NT2/D1 (cell line): ENCODE measurements around the gene HNRNPA2B1.
"Not testable (repeated sequence)": the region's sequence is repeated elsewhere in the genome, so short reads cannot be mapped to it uniquely, and the experiment has no call there.

Source experiments
- DNase-seq: peaks from one replicate; pipeline ENCODE4 v3.0.0-alpha.2; 2011; ENCODE audit warnings: low read depth, low spot score
- H3K27me3 ChIP-seq: 2 replicates; pipeline ENCODE4 v1.6.0; 2011; ENCODE audit warnings: mild to moderate bottlenecking; ENCODE audit not compliant: insufficient read length, insufficient read depth
- H3K36me3 ChIP-seq: 2 replicates; pipeline ENCODE4 v1.6.1; 2011; ENCODE audit warnings: mild to moderate bottlenecking, low read length, mixed read lengths; ENCODE audit not compliant: insufficient read depth, insufficient read length
- H3K4me1 ChIP-seq: 2 replicates; pipeline ENCODE4 v1.5.1; 2011; ENCODE audit not compliant: insufficient read depth, insufficient read length
- H3K4me3 ChIP-seq: 2 replicates; pipeline ENCODE4 v1.5.1; 2011; ENCODE audit warnings: low read depth; ENCODE audit not compliant: insufficient read length
- H3K9ac ChIP-seq: 2 replicates; pipeline ENCODE4 v1.6.0; 2011; ENCODE audit warnings: low read depth; ENCODE audit not compliant: insufficient read length
- H3K9me3 ChIP-seq: 2 replicates; pipeline ENCODE4 v1.5.1; 2011; ENCODE audit warnings: mild to moderate bottlenecking, low read length; ENCODE audit not compliant: insufficient read depth
- SUZ12 ChIP-seq: IDR thresholded peaks from 2 replicates; pipeline ENCODE4 v1.6.1; 2011; ENCODE audit not compliant: insufficient read length, insufficient read depth; ENCODE audit errors: extremely low read depth
- YY1 ChIP-seq: IDR thresholded peaks from 2 replicates; pipeline ENCODE4 v1.6.1; 2011; ENCODE audit not compliant: insufficient read length, insufficient read depth
- ZNF274 ChIP-seq: IDR thresholded peaks from 2 replicates; pipeline ENCODE4 v1.6.1; 2011; ENCODE audit warnings: mild to moderate bottlenecking, low read depth, low read length

The HNRNPA2B1 gene

GRCh38 chr7:26182706-26183105 is 17.8 kb downstream of the HNRNPA2B1 start:
- DNase-seq = no peak
- no peak for TF ChIP-seq SUZ12
- no peak for TF ChIP-seq ZNF274
- TF ChIP-seq YY1 = no peak
- Histone ChIP-seq H3K4me1 (no peaks in the 10 kb centered on the region), H3K4me3 (no peak overlapping the region), H3K27me3 (no peaks in the 10 kb centered on the region), H3K9ac (no peak overlapping the region), H3K36me3 (peaks cover 36% of the 10 kb centered on the region), H3K9me3 (no peaks in the 10 kb centered on the region)

GRCh38 chr7:26182283-26182682 is 18.3 kb downstream of the HNRNPA2B1 start:
- Histone ChIP-seq H3K27me3 (no peaks in the 10 kb centered on the region), H3K4me1 (no peaks in the 10 kb centered on the region), H3K4me3 (no peak overlapping the region), H3K9me3 (no peaks in the 10 kb centered on the region; the same call in 1 of the 2 replicates), H3K9ac (no peak overlapping the region), H3K36me3 (peaks cover 32% of the 10 kb centered on the region)
- DNase-seq = no peak
- TF ChIP-seq YY1 (no peak), ZNF274 (no peak), SUZ12 (no peak)

- Histone ChIP-seq H3K4me3 (no peak overlapping the region), H3K4me1 (no peaks in the 10 kb centered on the region), H3K36me3 (peaks cover 25% of the 10 kb centered on the region), H3K27me3 (no peaks in the 10 kb centered on the region), H3K9ac (no peak overlapping the region), H3K9me3 (no peaks in the 10 kb centered on the region; the same call in 1 of the 2 replicates)
- TF ChIP-seq YY1 (no peak), ZNF274 (no peak)
- no peak for DNase-seq
Observed at GRCh38 chr7:26181474-26182227, 18.9 kb downstream of the HNRNPA2B1 start.

- H3K36me3 ChIP-seq = peaks cover 21% of the 10 kb centered on the region
- DNase-seq = no peak
- TF ChIP-seq SUZ12 (no peak), YY1 (no peak)
- H3K4me3 ChIP-seq = no peak overlapping the region
- H3K9ac ChIP-seq = no peak overlapping the region
- H3K4me1 ChIP-seq = no peaks in the 10 kb centered on the region
- H3K27me3 ChIP-seq = no peaks in the 10 kb centered on the region
- no peaks in the 10 kb centered on the region; the same call in 1 of the 2 replicates for H3K9me3 ChIP-seq
Observed at GRCh38 chr7:26180792-26181198, 19.8 kb downstream of the HNRNPA2B1 start.

- Histone ChIP-seq H3K4me3 (no peak overlapping the region), H3K4me1 (no peaks in the 10 kb centered on the region), H3K9me3 (no peaks in the 10 kb centered on the region; the same call in 1 of the 2 replicates), H3K27me3 (no peaks in the 10 kb centered on the region), H3K36me3 (peaks cover 17% of the 10 kb centered on the region), H3K9ac (no peak overlapping the region)
- DNase-seq = no peak
- TF ChIP-seq YY1 = no peak
Observed at GRCh38 chr7:26179826-26180497, 20.6 kb downstream of the HNRNPA2B1 start.

GRCh38 chr7:26179422-26179821 is 21.1 kb downstream of the HNRNPA2B1 start:
- no peaks in the 10 kb centered on the region for H3K27me3 ChIP-seq
- no peak for TF ChIP-seq YY1
- TF ChIP-seq SUZ12 = no peak
- no peak for TF ChIP-seq ZNF274
- H3K36me3 ChIP-seq = peaks cover 15% of the 10 kb centered on the region
- no peak overlapping the region for H3K9ac ChIP-seq
- H3K4me3 ChIP-seq = no peak overlapping the region
- H3K9me3 ChIP-seq = peaks cover under 1% of the 10 kb centered on the region; the same call in 1 of the 2 replicates
- H3K4me1 ChIP-seq = no peaks in the 10 kb centered on the region
- no peak for DNase-seq

GRCh38 chr7:26178272-26178960 is 22.1 kb downstream of the HNRNPA2B1 start:
- no peaks in the 10 kb centered on the region for H3K27me3 ChIP-seq
- no peak for DNase-seq
- peaks cover 15% of the 10 kb centered on the region for H3K36me3 ChIP-seq
- TF ChIP-seq ZNF274 (no peak), YY1 (no peak), SUZ12 (no peak)
- H3K9me3 ChIP-seq = peaks cover 3% of the 10 kb centered on the region; the same call in 1 of the 2 replicates
- H3K9ac ChIP-seq = no peak overlapping the region
- H3K4me1 ChIP-seq = no peaks in the 10 kb centered on the region
- no peak overlapping the region for H3K4me3 ChIP-seq

GRCh38 chr7:26177269-26177668 is 23.3 kb downstream of the HNRNPA2B1 start:
- H3K4me3 ChIP-seq, H3K4me1 ChIP-seq, DNase-seq, H3K9me3 ChIP-seq, H3K27me3 ChIP-seq, H3K9ac ChIP-seq: not testable (repeated sequence)
- peaks cover 15% of the 10 kb centered on the region for H3K36me3 ChIP-seq

GRCh38 chr7:26176696-26177095 is 23.9 kb downstream of the HNRNPA2B1 start:
- H3K36me3 ChIP-seq = peaks cover 16% of the 10 kb centered on the region
- DNase-seq, H3K27me3 ChIP-seq, H3K4me3 ChIP-seq, H3K9me3 ChIP-seq, H3K9ac ChIP-seq, H3K4me1 ChIP-seq: not testable (repeated sequence)

- not testable (repeated sequence) for H3K9me3 ChIP-seq, DNase-seq, H3K9ac ChIP-seq, H3K4me1 ChIP-seq, H3K4me3 ChIP-seq, H3K27me3 ChIP-seq
- H3K36me3 ChIP-seq = peaks cover 19% of the 10 kb centered on the region
Observed at GRCh38 chr7:26175903-26176302, 24.6 kb downstream of the HNRNPA2B1 start.
